ENCODE measurements around the gene ZNF550. TPM values are rescaled to one million over a fixed set of nuclear protein-coding genes. Genes with fewer than 3 reads are reported as not detected.
A peak's percentile ranks its signal among the peaks of the same experiment; 100 is the strongest.

Gene ZNF550
- total and polyA plus RNA-seq, 7 experiments from 2014 or later: 8.6 to 56.2 (median 17.7) TPM

GRCh38 chr19:57583521-57584416 lies 24.1 kb upstream of the ZNF550 start, which contains the start of gene ZIK1:
ZIK1 (plus strand) TSS chr19:57584145; CDS start chr19:57584357, 212 bp downstream.
- Histone ChIP-seq H3K4me3 (ENCODE audit: low read length) (peak within 1 kb of the TSS; percentile 55), H3K36me3 (ENCODE audit: control insufficient read depth in 2 of 3, insufficient read depth in 3 of 3, low read length in 3 of 3) (peaks cover 2 to 23% (median 6%) of the 10 kb centered on the region in 3 experiments), H3K4me1 (ENCODE audit: control insufficient read depth in 2 of 2, insufficient read depth in 2 of 2, low read length in 2 of 2) (peaks cover 10 to 12% of the 10 kb centered on the region in 2 donors), H3K27me3 (ENCODE audit: control insufficient read depth in 2 of 2, insufficient read depth in 2 of 2, low read length in 2 of 2) (no peaks in the 10 kb centered on the region), H3K9me3 (ENCODE audit: control insufficient read depth in 2 of 3, low read length in 3 of 3) (peaks cover 0 to 37% (median 18%) of the 10 kb centered on the region in 3 experiments), H3K27ac (ENCODE audit: low read depth, low read length) (peak within 1 kb of the TSS; percentile 45)
- peaks cover 12 to 28% (median 24%) of the 10 kb centered on the region in 7 donors for H3K4me1 Mint-ChIP-seq
- peaks cover 29 to 86% (median 60%) of the 10 kb centered on the region in 11 donors for H3K9me3 Mint-ChIP-seq
- DNase-seq: peak; percentile 61 to 91 (median 85)
- intact Hi-C loops (cut with micrococcal nuclease): loop anchor here (1.0 to 5.0 kb wide), 5 partner anchors 16 to 341 kb away; partner anchors contain the start of genes ZNF134 (in 2 of the 2), ZNF530 (in 2 of the 2), ZNF551 (in 1 of the 2) and ZNF749 (in 1 of the 2)
- ChIA-PET CTCF (interaction anchor here (0.6 kb wide), 1 partner anchor 33 kb away, joined by 3 read pairs; no protein-coding TSS in a partner anchor), POLR2A (interaction anchor here (0.6 to 2.0 kb wide), 6 partner anchors 13 to 364 kb away, joined by 3 to 8 read pairs (median 4); partner anchors contain the start of genes ZNF134 and ZNF551)
- H3K27me3 Mint-ChIP-seq: no peaks in the 10 kb centered on the region
- peak within 1 kb of the TSS; percentile 89 to 99 (median 94) for H3K4me3 Mint-ChIP-seq
- peak; percentile 93 for ATAC-seq
- H3K27ac Mint-ChIP-seq: peak within 1 kb of the TSS; percentile 76 to 95 (median 90)
- H3K36me3 Mint-ChIP-seq: peaks cover 34 to 65% (median 47%) of the 10 kb centered on the region in 5 donors

- Mint-ChIP-seq H3K9me3 (peaks cover 25 to 82% (median 55%) of the 10 kb centered on the region in 11 donors), H3K27me3 (no peaks in the 10 kb centered on the region), H3K4me1 (peaks cover 14 to 33% (median 26%) of the 10 kb centered on the region in 7 donors), H3K4me3 (peak overlapping the region in 7 of 10 donors; percentile 19 to 98 (median 89)), H3K27ac (peak overlapping the region in 1 of 9 donors; percentile 6), H3K36me3 (peaks cover 28 to 59% (median 41%) of the 10 kb centered on the region in 5 donors)
- CTCF ChIA-PET: no interaction called here
- DNase-seq (no peak), ATAC-seq (no peak)
- H3K4me3 ChIP-seq (ENCODE audit: low read length): peak overlapping the region; percentile 55
- H3K4me1 ChIP-seq (ENCODE audit: control insufficient read depth in 2 of 2, insufficient read depth in 2 of 2, low read length in 2 of 2): peaks cover 11 to 15% of the 10 kb centered on the region in 2 donors
- H3K9me3 ChIP-seq (ENCODE audit: control insufficient read depth in 2 of 3, low read length in 3 of 3): peaks cover 0 to 30% (median 12%) of the 10 kb centered on the region in 3 experiments
- H3K36me3 ChIP-seq (ENCODE audit: control insufficient read depth in 2 of 3, insufficient read depth in 3 of 3, low read length in 3 of 3): peaks cover 0 to 16% (median 0%) of the 10 kb centered on the region in 3 experiments
- no peaks in the 10 kb centered on the region for H3K27me3 ChIP-seq (ENCODE audit: control insufficient read depth in 2 of 2, insufficient read depth in 2 of 2, low read length in 2 of 2)
- POLR2A ChIA-PET: interaction anchor here (0.6 to 1.4 kb wide), 5 partner anchors 18 to 365 kb away, joined by 3 to 6 read pairs (median 3); partner anchors contain the start of genes ZNF134 and ZNF551
- H3K27ac ChIP-seq (ENCODE audit: low read depth, low read length): peak overlapping the region; percentile 45
- intact Hi-C loops (cut with micrococcal nuclease): loop anchor here in 1 of 2 donors (1.0 to 5.0 kb wide), 2 partner anchors 148 to 341 kb away; partner anchors contain the start of genes ZNF749 and ZNF805
These were observed 23.4 kb upstream of the ZNF550 start for GRCh38 chr19:57583104-57583520.

- Mint-ChIP-seq H3K27me3 (no peaks in the 10 kb centered on the region), H3K4me1 (peaks cover 13 to 35% (median 26%) of the 10 kb centered on the region in 7 donors), H3K4me3 (peak within 1 kb of the TSS; percentile 75 to 91 (median 85)), H3K9me3 (peaks cover 19 to 78% (median 54%) of the 10 kb centered on the region in 11 donors), H3K27ac (peak within 1 kb of the TSS; percentile 78 to 91 (median 87)), H3K36me3 (peaks cover 36 to 65% (median 45%) of the 10 kb centered on the region in 5 donors)
- H3K9me3 ChIP-seq (ENCODE audit: control insufficient read depth in 2 of 3, low read length in 3 of 3): peaks cover 7 to 42% (median 22%) of the 10 kb centered on the region in 3 experiments
- H3K4me1 ChIP-seq (ENCODE audit: control insufficient read depth in 2 of 2, insufficient read depth in 2 of 2, low read length in 2 of 2): peaks cover 16 to 20% of the 10 kb centered on the region in 2 donors
- intact Hi-C loops (cut with micrococcal nuclease): loop anchor here (1.0 to 10.0 kb wide), 29 partner anchors 19 to 1264 kb away; partner anchors contain the start of genes ZNF134 (in 2 of the 2), ZNF211 (in 2 of the 2), ZNF417 (in 2 of the 2) and ZNF530 (in 2 of the 2)
- ChIA-PET POLR2A (interaction anchor here (0.9 to 1.5 kb wide), 8 partner anchors 8 to 635 kb away, joined by 3 to 7 read pairs (median 3); partner anchors contain the start of genes ZNF274, ZNF551 and ZNF773), CTCF (interaction anchor here (0.8 kb wide), 1 partner anchor 19 kb away, joined by 4 read pairs; no protein-coding TSS in a partner anchor)
- H3K27ac ChIP-seq (ENCODE audit: low read depth, low read length): peak within 1 kb of the TSS; percentile 80
- peak; percentile 99 for ATAC-seq
- H3K27me3 ChIP-seq (ENCODE audit: control insufficient read depth in 2 of 2, insufficient read depth in 2 of 2, low read length in 2 of 2): no peaks in the 10 kb centered on the region
- peak; percentile 76 to 98 (median 96) for DNase-seq
- H3K36me3 ChIP-seq (ENCODE audit: control insufficient read depth in 2 of 3, insufficient read depth in 3 of 3, low read length in 3 of 3): peaks cover 20 to 33% (median 27%) of the 10 kb centered on the region in 3 experiments
- peak within 1 kb of the TSS; percentile 73 for H3K4me3 ChIP-seq (ENCODE audit: low read length)
These were observed 19.0 kb upstream of the ZNF550 start, which contains the start of gene ZNF416 for GRCh38 chr19:57578487-57579205. ZNF416 (minus strand) TSS chr19:57578911; CDS start chr19:57578704, 207 bp downstream.

GRCh38 chr19:57576661-57577060 lies 17.0 kb upstream of the ZNF550 start:
- H3K27me3 ChIP-seq (ENCODE audit: control insufficient read depth in 2 of 2, insufficient read depth in 2 of 2, low read length in 2 of 2): no peaks in the 10 kb centered on the region
- ChIA-PET CTCF (no interaction called here), POLR2A (no interaction called here)
- H3K36me3 ChIP-seq (ENCODE audit: control insufficient read depth in 2 of 3, insufficient read depth in 3 of 3, low read length in 3 of 3): peaks cover 20 to 52% (median 40%) of the 10 kb centered on the region in 3 experiments
- H3K4me3 ChIP-seq (ENCODE audit: low read length): no peak overlapping the region
- Mint-ChIP-seq H3K4me3 (peak overlapping the region; percentile 1 to 86 (median 37)), H3K27ac (peak overlapping the region in 1 of 9 donors; percentile 38), H3K4me1 (peaks cover 12 to 32% (median 24%) of the 10 kb centered on the region in 7 donors), H3K9me3 (peaks cover 18 to 85% (median 60%) of the 10 kb centered on the region in 11 donors), H3K27me3 (no peaks in the 10 kb centered on the region), H3K36me3 (peaks cover 50 to 77% (median 62%) of the 10 kb centered on the region in 5 donors)
- no peak overlapping the region for H3K27ac ChIP-seq (ENCODE audit: low read depth, low read length)
- peaks cover 9 to 14% of the 10 kb centered on the region in 2 donors for H3K4me1 ChIP-seq (ENCODE audit: control insufficient read depth in 2 of 2, insufficient read depth in 2 of 2, low read length in 2 of 2)
- intact Hi-C loops (cut with micrococcal nuclease): loop anchor here (5.0 to 10.0 kb wide), 6 partner anchors 171 to 1262 kb away; partner anchors contain the start of genes ZNF329 (in 1 of the 2), ZNF417 (in 1 of the 2), ZNF552 (in 1 of the 2) and ZNF586 (in 1 of the 2)
- peaks cover 14 to 54% (median 41%) of the 10 kb centered on the region in 3 experiments for H3K9me3 ChIP-seq (ENCODE audit: control insufficient read depth in 2 of 3, low read length in 3 of 3)
- ATAC-seq: no peak
- DNase-seq: no peak

GRCh38 chr19:57572415-57572947 lies 12.8 kb upstream of the ZNF550 start:
- intact Hi-C loops (cut with micrococcal nuclease): loop anchor here (10.0 kb wide), 3 partner anchors 242 to 1258 kb away; partner anchors contain the start of genes ZNF329 (in 1 of the 2), ZNF552 (in 1 of the 2) and ZSCAN5A (in 1 of the 2)
- Mint-ChIP-seq H3K4me3 (no peak overlapping the region), H3K36me3 (peaks cover 53 to 72% (median 62%) of the 10 kb centered on the region in 5 donors), H3K4me1 (peaks cover 6 to 16% (median 13%) of the 10 kb centered on the region in 7 donors), H3K9me3 (peaks cover 18 to 100% (median 78%) of the 10 kb centered on the region in 11 donors), H3K27ac (no peak overlapping the region), H3K27me3 (no peaks in the 10 kb centered on the region)
- Histone ChIP-seq H3K9me3 (ENCODE audit: control insufficient read depth in 2 of 3, low read length in 3 of 3) (peaks cover 23 to 94% (median 61%) of the 10 kb centered on the region in 3 experiments), H3K27ac (ENCODE audit: low read depth, low read length) (no peak overlapping the region), H3K4me3 (ENCODE audit: low read length) (peak overlapping the region; percentile 10), H3K4me1 (ENCODE audit: control insufficient read depth in 2 of 2, insufficient read depth in 2 of 2, low read length in 2 of 2) (no peaks in the 10 kb centered on the region), H3K36me3 (ENCODE audit: control insufficient read depth in 2 of 3, insufficient read depth in 3 of 3, low read length in 3 of 3) (peaks cover 20 to 59% (median 40%) of the 10 kb centered on the region in 3 experiments), H3K27me3 (ENCODE audit: control insufficient read depth in 2 of 2, insufficient read depth in 2 of 2, low read length in 2 of 2) (no peaks in the 10 kb centered on the region)
- ATAC-seq: no peak
- CTCF ChIA-PET: no interaction called here
- POLR2A ChIA-PET: interaction anchor here (0.6 to 1.3 kb wide), 3 partner anchors 14 to 137 kb away, joined by 3 read pairs; partner anchors contain the start of gene ZNF154
- DNase-seq: no peak

Measured in naive thymus-derived CD4-positive, alpha-beta T cell (primary cell).